NCI-H510A treated with DMSO at 0.1 percent for 48 hours (cell line): ENCODE measurements around the gene PSMB10.

Experiments
- DNase-seq: peaks from one replicate; lab custom pipeline; 2025; lab: John Stamatoyannopoulos, UW

PSMB10 gene

GRCh38 chr16:67963662-67964321 is 27.1 kb upstream of the PSMB10 start:
- DNase-seq, result no peak

GRCh38 chr16:67963292-67963661 is 26.6 kb upstream of the PSMB10 start:
- no peak for DNase-seq

GRCh38 chr16:67962135-67962534 is 25.5 kb upstream of the PSMB10 start:
- DNase-seq, result no peak

- peak; percentile 93 for DNase-seq
Observed at GRCh38 chr16:67961551-67961957, 24.9 kb upstream of the PSMB10 start.

GRCh38 chr16:67959536-67960329 is 23.1 kb upstream of the PSMB10 start:
- no peak for DNase-seq

- no peak for DNase-seq
Observed at GRCh38 chr16:67957622-67958021, 21.0 kb upstream of the PSMB10 start.

- no peak for DNase-seq
Observed at GRCh38 chr16:67954421-67955196, 18.0 kb upstream of the PSMB10 start.

DNA sequence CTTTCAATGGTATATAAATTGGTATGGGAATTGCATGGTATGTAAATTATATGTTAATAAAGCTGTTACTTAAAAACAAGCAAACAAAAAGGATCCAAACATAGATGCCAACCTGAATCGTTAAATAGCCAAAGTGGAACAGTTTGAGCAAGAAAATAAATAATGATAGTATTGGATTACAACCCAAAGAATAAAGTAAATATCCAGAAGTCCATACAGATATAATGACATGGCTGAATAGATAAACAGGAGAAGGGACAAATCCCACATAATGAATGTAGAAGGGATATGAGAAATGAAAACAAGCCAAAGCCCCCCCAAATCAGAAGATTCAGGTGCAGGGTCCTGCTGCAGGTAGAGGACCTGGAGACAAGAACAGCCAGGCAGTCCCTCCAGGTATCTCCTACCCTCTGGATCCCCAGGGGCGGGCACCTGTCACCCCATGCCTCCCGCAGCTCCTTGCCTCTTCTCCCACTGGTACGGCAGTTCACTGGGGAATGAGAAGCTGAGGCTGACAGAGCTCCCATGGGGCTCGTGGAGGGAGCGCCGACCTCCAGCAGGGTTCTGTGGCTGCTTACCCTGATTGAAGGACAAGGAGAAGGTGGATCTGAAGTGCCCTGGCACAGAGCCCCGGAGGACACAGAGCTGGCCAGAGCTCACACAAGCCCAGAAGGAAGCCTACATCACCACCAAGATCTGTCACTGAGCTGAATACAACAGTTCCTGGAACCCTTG is 17.2 kb upstream of the PSMB10 start:
- no peak for DNase-seq

GRCh38 chr16:67951485-67951884 is 14.8 kb upstream of the PSMB10 start:
- no peak for DNase-seq

- DNase-seq, result no peak
Observed at GRCh38 chr16:67950335-67950843, 13.7 kb upstream of the PSMB10 start.

DNA sequence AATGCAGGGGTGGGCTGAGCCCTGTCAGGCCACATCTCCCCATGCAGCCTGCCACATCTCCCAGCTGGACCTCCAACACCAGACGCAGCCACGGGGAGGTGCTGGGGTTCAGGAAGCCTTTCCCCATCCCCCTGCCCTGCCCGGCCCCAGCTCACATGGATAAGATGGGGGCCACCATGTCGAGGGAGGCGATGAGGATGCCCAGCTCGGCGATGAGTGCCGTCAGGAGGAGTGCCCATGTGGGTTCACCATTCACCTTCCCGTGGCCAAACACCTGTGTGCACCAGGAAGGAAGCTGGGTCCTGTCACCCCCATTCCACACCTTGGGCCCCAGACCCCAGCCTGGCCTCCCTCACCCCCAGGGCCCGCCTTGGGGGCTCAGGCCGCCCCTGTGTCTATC is 13.0 kb upstream of the PSMB10 start:
- DNase-seq, result no peak

GRCh38 chr16:67948015-67948414 is 11.4 kb upstream of the PSMB10 start:
- DNase-seq, result no peak

GRCh38 chr16:67946966-67947558 is 10.4 kb upstream of the PSMB10 start:
- no peak for DNase-seq

DNA sequence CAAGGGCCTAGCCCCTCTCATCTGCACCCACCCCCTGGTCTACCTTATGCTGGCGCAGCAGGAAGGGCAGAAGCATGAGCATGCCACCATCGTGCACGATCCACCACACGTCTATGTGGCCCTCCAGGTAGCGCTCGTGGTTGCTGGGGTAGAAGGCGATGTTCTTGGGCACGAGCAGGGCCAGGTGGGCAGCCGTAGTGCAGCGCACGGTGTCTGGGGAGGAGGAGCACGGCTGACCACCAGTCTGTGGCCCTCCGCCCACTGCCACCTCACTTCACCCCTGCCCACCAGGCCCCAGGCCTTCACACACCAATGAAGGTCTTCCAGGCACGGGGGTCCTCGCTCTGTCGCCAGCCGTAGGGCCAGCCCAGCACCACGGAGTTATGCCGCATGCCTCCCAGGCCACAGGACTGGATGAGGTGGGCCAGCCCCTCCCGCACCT is 9.5 kb upstream of the PSMB10 start:
- no peak for DNase-seq

- no peak for DNase-seq
Observed at GRCh38 chr16:67945392-67945933, 8.8 kb upstream of the PSMB10 start.

DNA sequence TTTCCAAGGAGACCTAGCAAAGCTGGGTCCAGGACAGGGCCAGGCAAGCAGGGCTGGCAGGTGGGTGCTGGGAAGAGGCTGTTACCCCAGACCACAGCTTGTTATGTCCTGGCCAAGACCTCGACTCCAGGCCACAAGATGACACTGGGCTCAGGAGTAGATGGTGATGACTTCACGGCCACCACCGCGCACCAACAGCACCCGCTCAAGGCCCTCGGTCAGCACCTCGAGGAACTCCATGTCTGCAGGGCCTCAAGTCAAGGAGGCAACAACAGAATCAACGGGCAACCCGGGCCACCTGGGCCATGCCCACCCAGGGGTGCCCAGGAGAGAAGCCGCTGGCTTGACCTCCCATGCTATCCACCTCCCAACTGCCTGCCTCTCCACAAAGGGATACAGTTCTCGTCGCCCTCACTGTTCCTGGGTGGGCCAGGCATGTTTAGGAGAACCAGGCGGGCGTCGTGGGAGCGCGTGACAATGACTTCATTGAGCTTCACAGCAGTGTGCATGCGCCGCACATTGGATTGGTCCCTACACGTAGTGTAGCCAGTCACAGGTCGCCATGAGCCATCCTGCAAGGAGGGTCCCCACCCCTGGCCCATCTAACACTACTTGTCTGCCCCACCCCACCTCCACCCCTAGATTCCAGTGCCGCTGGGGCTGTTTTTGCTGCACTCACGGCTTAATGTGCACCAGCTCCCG is 8.2 kb upstream of the PSMB10 start:
- no peak for DNase-seq

GRCh38 chr16:67943619-67944504 is 7.2 kb upstream of the PSMB10 start, which contains the start of gene LCAT:
TSS of gene LCAT (minus strand) at chr16:67944120. CDS start at chr16:67944101, 19 bp downstream.
- DNase-seq, result no peak

DNA sequence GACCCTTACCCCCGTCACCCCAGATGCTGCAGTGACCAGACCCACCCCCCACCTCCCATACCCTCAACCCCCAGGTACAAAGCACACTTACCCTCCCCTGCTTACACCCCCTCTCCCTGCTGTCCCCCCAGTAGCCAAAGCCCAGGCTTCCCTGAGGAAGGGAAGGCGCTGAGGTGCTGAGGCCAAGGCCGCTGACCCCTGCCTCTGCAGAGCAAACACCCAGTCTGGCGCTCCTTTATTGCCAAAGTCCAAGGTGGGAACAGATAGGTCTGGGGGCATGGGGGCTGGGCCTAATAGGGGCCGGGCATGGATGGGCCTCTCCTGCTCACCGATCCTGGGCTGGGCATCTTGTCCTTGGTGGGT is 6.6 kb upstream of the PSMB10 start:
- no peak for DNase-seq

GRCh38 chr16:67942510-67943255 is 6.0 kb upstream of the PSMB10 start:
- no peak for DNase-seq
